GM06990 (cell line): ENCODE results near the gene GGACT.

Experiments used
- DNase-seq: peaks from one replicate; pipeline ENCODE4 v3.0.0-alpha.2; 2011; ENCODE audit not compliant: insufficient read length; ENCODE audit errors: extremely low read depth
- H3K27me3 ChIP-seq: replicated peaks from 2 replicates; pipeline ENCODE4 v1.6.0; 2011; ENCODE audit warnings: low read length; ENCODE audit not compliant: control insufficient read depth, insufficient read depth
- H3K36me3 ChIP-seq: 2 replicates; pipeline ENCODE4 v1.5.1; 2011; ENCODE audit warnings: low read length; ENCODE audit not compliant: control insufficient read depth, insufficient read depth
- H3K4me3 ChIP-seq: replicated peaks from 2 replicates; pipeline ENCODE4 v1.5.1; 2011; ENCODE audit warnings: low read depth, mild to moderate bottlenecking, control low read depth, low read length
- CTCF ChIP-seq: IDR thresholded peaks from 2 replicates; pipeline ENCODE4 v1.5.1; 2011; ENCODE audit warnings: low read length, control low read depth, mild to moderate bottlenecking, inconsistent platforms; ENCODE audit not compliant: insufficient read depth, poor library complexity, severe bottlenecking

GGACT gene

GRCh38 chr13:100535426-100536135 lies 53.0 kb downstream of the GGACT start:
- TF ChIP-seq CTCF = no peak
- no peak for DNase-seq

DNA sequence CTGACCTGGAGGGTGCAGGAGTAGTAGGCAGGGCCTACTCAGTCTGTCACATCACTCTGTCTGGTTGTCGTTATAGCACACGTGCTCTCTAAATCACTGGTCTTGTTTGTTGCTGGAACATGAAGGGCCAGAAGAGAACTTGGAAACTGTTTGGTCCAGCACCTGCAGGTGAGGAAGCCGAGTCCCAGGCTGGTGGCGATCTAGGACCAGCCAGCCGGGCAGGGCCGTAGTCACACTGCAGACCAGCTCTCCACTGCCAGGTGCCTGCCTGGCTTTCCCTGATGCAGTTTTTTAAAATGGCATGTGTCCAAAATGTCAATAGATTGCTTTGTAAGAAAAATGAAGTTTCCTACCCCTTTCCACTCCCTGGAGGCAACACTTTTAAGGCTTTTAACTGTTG lies 53.7 kb downstream of the GGACT start:
- Histone ChIP-seq H3K4me3 (no peak overlapping the region), H3K27me3 (no peaks in the 10 kb centered on the region), H3K36me3 (no peaks in the 10 kb centered on the region; the same call in 1 of the 2 replicates)
- no peak for TF ChIP-seq CTCF
- no peak for DNase-seq

More at GRCh38 chr13:100535426-100536135, 53.0 kb downstream of the GGACT start:
- Histone ChIP-seq H3K4me3 (no peak overlapping the region), H3K27me3 (no peaks in the 10 kb centered on the region), H3K36me3 (no peaks in the 10 kb centered on the region; the same call in 1 of the 2 replicates)

GRCh38 chr13:100534147-100534843 lies 54.3 kb downstream of the GGACT start:
- TF ChIP-seq CTCF = no peak
- H3K36me3 ChIP-seq = no peaks in the 10 kb centered on the region; the same call in 1 of the 2 replicates
- no peak for DNase-seq
- H3K27me3 ChIP-seq = no peaks in the 10 kb centered on the region
- H3K4me3 ChIP-seq = no peak overlapping the region

DNA sequence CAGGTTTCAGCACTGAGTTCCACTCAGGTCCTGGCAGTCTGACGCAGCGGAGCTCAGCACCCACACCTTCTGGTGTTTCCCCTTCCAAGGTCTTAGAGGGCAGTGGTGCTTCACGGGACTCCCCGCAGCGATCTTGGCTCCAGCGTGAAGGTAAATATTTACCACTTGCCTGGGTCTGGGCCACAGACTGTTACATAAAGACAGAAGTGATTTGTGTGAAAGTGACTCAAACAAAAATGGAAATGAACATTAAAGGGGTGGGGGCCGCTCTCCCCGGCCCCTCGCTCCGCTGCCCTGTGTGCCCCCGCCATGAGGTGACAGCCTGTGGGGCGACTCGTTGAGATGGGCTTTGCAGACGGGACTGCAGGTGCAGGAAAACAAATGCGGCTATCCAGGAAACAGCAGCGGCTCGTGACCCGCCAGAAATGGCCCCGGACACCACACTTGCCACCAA lies 55.0 kb downstream of the GGACT start:
- H3K36me3 ChIP-seq = no peaks in the 10 kb centered on the region; the same call in 1 of the 2 replicates
- H3K27me3 ChIP-seq = no peaks in the 10 kb centered on the region
- no peak for DNase-seq
- H3K4me3 ChIP-seq = no peak overlapping the region
- no peak for TF ChIP-seq CTCF

GRCh38 chr13:100532836-100533435 lies 55.7 kb downstream of the GGACT start:
- Histone ChIP-seq H3K4me3 (no peak overlapping the region), H3K27me3 (no peaks in the 10 kb centered on the region), H3K36me3 (no peaks in the 10 kb centered on the region; the same call in 1 of the 2 replicates)
- no peak for DNase-seq
- TF ChIP-seq CTCF = no peak
